ENCODE data around the gene NR2E1. TPM values are rescaled to one million over a fixed set of nuclear protein-coding genes. Genes with fewer than 3 reads are reported as not detected.

Gene NR2E1
- polyA plus RNA-seq (2013) = not detected in 2 replicates

DNA sequence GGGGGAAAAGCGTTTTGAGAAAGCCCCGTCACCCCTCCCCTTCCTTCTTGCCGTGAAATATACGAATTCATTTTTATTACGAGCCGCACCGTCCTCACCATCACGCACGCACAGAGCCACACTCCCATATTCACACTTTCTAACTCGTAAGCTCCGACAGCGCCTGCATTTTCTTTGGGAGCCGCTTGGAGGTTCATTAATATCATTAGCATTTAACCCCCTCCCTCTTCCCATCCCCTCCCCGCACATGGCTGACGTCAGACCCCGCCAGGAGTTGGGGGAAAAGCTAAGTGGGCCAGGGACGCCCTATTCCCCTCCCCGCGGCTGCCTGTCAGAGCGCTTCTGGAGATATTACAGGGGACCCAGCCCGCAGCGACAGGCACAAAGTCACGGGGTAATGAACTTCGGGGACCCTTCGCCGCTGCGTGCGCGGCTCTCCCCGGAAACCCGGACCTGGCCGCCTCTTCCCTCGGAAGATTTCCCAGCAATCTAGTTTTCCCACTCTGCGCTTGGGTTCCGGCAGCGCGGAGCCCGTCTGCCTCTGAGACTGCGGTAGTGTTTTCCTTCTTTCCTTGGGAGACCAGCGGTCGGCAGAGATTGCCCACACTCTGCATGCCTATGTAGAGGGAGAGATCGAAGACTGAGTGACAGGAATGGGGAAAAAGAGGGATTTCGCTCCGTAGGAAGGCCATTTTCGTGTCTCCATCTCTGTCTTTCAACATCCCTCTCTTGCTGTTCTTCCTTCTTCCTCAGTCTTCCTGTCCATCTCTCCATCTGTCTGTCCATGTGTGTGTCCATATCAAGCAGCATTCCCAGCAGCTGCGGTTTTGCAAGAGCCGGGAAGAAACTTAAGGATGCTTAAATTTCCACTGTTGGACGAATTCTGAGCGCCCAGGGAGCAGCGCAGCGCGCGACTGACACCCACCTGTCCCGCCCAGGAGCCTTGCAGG is at the start of gene NR2E1:
TSS of gene NR2E1 (plus strand) at position 309 of the 950 bp plus-strand sequence. CDS start 744 bp downstream, outside the sequence.
- Histone ChIP-seq H3K4me3 (ENCODE audit: low read depth, low read length) (no peak within 1 kb of the TSS), H3K27me3 (ENCODE audit: insufficient read depth, low read length) (peaks cover 99% of the 10 kb centered on the region), H3K18ac (ENCODE audit: low read length) (no peak within 1 kb of the TSS), H3K27ac (ENCODE audit: low read depth, low read length) (no peak within 1 kb of the TSS), H4K91ac (ENCODE audit: low read depth, low read length) (no peak within 1 kb of the TSS), H3K79me2 (ENCODE audit: control insufficient read depth, insufficient read depth, low read length, poor library complexity) (no peaks in the 10 kb centered on the region), H2AFZ (ENCODE audit: insufficient read depth, low read length, poor library complexity) (no peak within 1 kb of the TSS), H3K14ac (ENCODE audit: low read length) (no peak within 1 kb of the TSS), H2BK120ac (ENCODE audit: insufficient read depth, low read length, poor library complexity) (no peak within 1 kb of the TSS), H2BK5ac (ENCODE audit: low read depth, low read length, poor library complexity) (no peak within 1 kb of the TSS), H3K36me3 (ENCODE audit: control insufficient read depth in 1 of 2, insufficient read depth in 2 of 2, low read length in 2 of 2) (no peaks in the 10 kb centered on the region), H3K4me2 (ENCODE audit: low read length) (peak within 1 kb of the TSS; percentile 45), H2AK5ac (ENCODE audit: low read length) (no peak within 1 kb of the TSS), H3K9me3 (ENCODE audit: insufficient read depth, low read depth, low read length) (no peaks in the 10 kb centered on the region), H4K8ac (ENCODE audit: low read depth, low read length) (no peak within 1 kb of the TSS), H3K79me1 (ENCODE audit: low read length) (no peaks in the 10 kb centered on the region), H3K4ac (ENCODE audit: low read depth, low read length) (no peak within 1 kb of the TSS), H3K23ac (ENCODE audit: low read length) (no peak within 1 kb of the TSS), H4K12ac (ENCODE audit: low read depth, low read length) (no peak within 1 kb of the TSS), H3K4me1 (ENCODE audit: control insufficient read depth in 1 of 2, insufficient read depth in 2 of 2, low read length in 2 of 2) (peaks cover 33 to 37% of the 10 kb centered on the region in 2 experiments), H3K9ac (ENCODE audit: low read length) (no peak within 1 kb of the TSS), H2BK12ac (ENCODE audit: low read length) (no peak within 1 kb of the TSS)
- no peak for DNase-seq
- no CpG with 5 or more reads among the region's 54 CpGs for WGBS (ENCODE audit: extremely low coverage, insufficient coverage, insufficient read length)

DNA sequence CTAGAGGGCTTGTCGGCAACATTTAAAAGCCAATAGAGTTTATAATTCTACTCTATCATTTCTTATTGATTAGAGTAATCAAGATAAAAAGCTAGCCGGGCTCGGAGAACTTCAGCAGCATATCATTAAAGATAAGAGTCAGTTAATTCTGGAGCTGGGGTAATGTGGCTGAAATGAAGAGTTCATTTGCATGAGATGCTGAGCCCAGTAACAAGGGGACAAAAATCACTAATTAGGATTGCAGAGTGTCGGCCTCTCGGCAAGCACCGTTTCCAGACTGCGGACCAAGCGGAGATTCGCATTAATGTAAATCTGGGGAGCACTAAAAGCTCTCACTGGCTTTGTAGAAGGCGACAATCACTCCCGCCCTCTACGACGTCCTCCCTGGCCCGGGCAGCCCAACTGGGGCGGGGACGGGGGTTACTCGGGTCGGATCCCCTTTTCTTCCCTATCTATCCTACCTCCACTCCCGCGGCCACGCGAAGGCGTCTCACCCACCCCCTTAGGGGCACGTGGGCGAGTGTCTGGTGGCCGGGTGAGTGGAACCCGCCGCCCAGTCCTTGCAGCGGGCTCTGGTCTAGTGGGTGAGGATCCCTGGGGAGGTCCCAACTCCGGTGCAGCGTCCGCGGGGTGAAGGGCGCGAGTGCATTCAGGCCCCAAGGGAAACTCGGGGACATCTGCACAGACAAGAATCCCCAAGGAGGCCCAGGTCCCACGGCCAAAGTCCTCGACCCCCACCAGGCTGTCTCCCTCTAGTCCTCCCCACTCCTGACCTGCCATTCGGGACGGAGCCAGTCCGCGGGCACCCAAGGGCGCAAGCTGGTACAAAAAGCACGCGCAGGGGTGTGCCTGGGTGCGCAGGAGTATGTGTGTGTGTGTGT is 49.0 kb upstream of the NR2E1 start:
- no CpG with 5 or more reads among the region's 46 CpGs for WGBS (ENCODE audit: extremely low coverage, insufficient coverage, insufficient read length)
- H3K4me3 ChIP-seq (ENCODE audit: low read depth, low read length) = no peak overlapping the region
- H3K79me1 ChIP-seq (ENCODE audit: low read length) = no peaks in the 10 kb centered on the region
- H3K27ac ChIP-seq (ENCODE audit: low read depth, low read length) = no peak overlapping the region
- no peak overlapping the region for H2BK5ac ChIP-seq (ENCODE audit: low read depth, low read length, poor library complexity)
- H3K9me3 ChIP-seq (ENCODE audit: insufficient read depth, low read depth, low read length) = peaks cover 7% of the 10 kb centered on the region
- no peak overlapping the region for H2BK12ac ChIP-seq (ENCODE audit: low read length)
- no peaks in the 10 kb centered on the region for H3K79me2 ChIP-seq (ENCODE audit: control insufficient read depth, insufficient read depth, low read length, poor library complexity)
- no peak overlapping the region for H2AFZ ChIP-seq (ENCODE audit: insufficient read depth, low read length, poor library complexity)
- no peak overlapping the region for H2BK120ac ChIP-seq (ENCODE audit: insufficient read depth, low read length, poor library complexity)
- no peak overlapping the region for H3K4me2 ChIP-seq (ENCODE audit: low read length)
- no peaks in the 10 kb centered on the region for H3K36me3 ChIP-seq (ENCODE audit: control insufficient read depth in 1 of 2, insufficient read depth in 2 of 2, low read length in 2 of 2)
- H4K8ac ChIP-seq (ENCODE audit: low read depth, low read length) = no peak overlapping the region
- H3K9ac ChIP-seq (ENCODE audit: low read length) = no peak overlapping the region
- H3K4me1 ChIP-seq (ENCODE audit: control insufficient read depth in 1 of 2, insufficient read depth in 2 of 2, low read length in 2 of 2) = peaks cover 20% of the 10 kb centered on the region in 2 experiments
- H3K23ac ChIP-seq (ENCODE audit: low read length) = peak overlapping the region; percentile 33
- no peak for DNase-seq
- H4K91ac ChIP-seq (ENCODE audit: low read depth, low read length) = no peak overlapping the region
- no peak overlapping the region for H3K18ac ChIP-seq (ENCODE audit: low read length)
- H4K12ac ChIP-seq (ENCODE audit: low read depth, low read length) = no peak overlapping the region
- H2AK5ac ChIP-seq (ENCODE audit: low read length) = no peak overlapping the region
- H3K14ac ChIP-seq (ENCODE audit: low read length) = no peak overlapping the region
- H3K27me3 ChIP-seq (ENCODE audit: insufficient read depth, low read length) = peaks cover 68% of the 10 kb centered on the region
- H3K4ac ChIP-seq (ENCODE audit: low read depth, low read length) = no peak overlapping the region

DNA sequence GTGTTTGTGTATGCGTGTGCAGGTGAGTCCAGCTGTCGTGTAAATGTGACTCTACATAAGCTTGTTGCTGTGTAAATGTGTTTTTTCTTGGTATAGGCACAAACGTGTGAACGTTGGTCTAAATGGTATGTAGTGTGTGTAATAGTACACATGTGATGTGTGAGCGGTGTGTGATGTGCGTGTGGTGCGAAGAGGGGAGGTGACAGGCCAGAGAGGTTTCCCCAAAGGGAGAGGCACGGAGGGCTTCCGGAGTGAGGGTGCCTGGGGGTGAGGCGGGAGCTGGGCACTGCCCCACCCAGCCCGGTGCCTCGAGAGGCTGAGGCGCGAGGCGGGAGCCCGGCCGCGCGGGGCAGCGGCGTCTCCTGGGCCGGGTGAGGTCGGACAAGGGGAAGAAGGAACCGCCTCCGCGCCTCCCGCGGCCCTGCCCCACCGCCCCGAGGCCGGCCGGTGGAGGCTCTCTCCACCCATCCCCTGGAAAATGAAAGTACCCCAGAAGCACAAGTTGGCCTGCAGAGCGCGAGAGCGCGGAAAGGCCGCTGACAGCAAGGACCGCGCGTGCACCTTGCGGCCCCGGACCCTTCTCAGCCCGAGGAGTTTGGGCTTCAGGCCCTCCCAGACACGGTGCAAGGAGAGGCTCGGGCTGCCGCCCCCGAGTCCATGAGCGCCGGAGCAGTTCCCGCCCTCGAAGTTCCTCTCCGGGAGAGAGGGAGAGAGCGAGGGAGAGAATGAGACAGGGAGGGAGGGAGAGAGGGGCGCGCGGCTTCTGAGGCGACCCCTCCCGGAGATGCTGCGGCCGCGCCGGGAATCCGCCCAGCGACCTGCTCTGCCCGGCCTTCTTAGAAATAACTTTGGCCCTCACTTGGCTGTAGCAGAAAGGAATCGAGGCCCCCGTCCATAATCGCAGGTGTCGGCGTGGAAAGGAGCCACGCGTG is 48.1 kb upstream of the NR2E1 start:
- no CpG with 5 or more reads among the region's 72 CpGs for WGBS (ENCODE audit: extremely low coverage, insufficient coverage, insufficient read length)
- H3K14ac ChIP-seq (ENCODE audit: low read length) = no peak overlapping the region

More for the DNA sequence above, 48.1 kb upstream of the NR2E1 start:
- H4K91ac ChIP-seq (ENCODE audit: low read depth, low read length) = no peak overlapping the region
- H3K9me3 ChIP-seq (ENCODE audit: insufficient read depth, low read depth, low read length) = peaks cover 8% of the 10 kb centered on the region
- no peak overlapping the region for H2AK5ac ChIP-seq (ENCODE audit: low read length)
- peak in 1 of 2 donors; percentile 29 for DNase-seq
- no peak overlapping the region for H3K4ac ChIP-seq (ENCODE audit: low read depth, low read length)
- no peak overlapping the region for H2BK5ac ChIP-seq (ENCODE audit: low read depth, low read length, poor library complexity)
- no peak overlapping the region for H3K27ac ChIP-seq (ENCODE audit: low read depth, low read length)
- H4K8ac ChIP-seq (ENCODE audit: low read depth, low read length) = no peak overlapping the region
- no peak overlapping the region for H2AFZ ChIP-seq (ENCODE audit: insufficient read depth, low read length, poor library complexity)
- peak overlapping the region; percentile 63 for H3K4me2 ChIP-seq (ENCODE audit: low read length)
- no peak overlapping the region for H2BK120ac ChIP-seq (ENCODE audit: insufficient read depth, low read length, poor library complexity)
- H3K79me1 ChIP-seq (ENCODE audit: low read length) = no peaks in the 10 kb centered on the region
- H3K4me1 ChIP-seq (ENCODE audit: control insufficient read depth in 1 of 2, insufficient read depth in 2 of 2, low read length in 2 of 2) = peaks cover 20% of the 10 kb centered on the region in 2 experiments
- no peak overlapping the region for H3K9ac ChIP-seq (ENCODE audit: low read length)
- no peak overlapping the region for H2BK12ac ChIP-seq (ENCODE audit: low read length)
- H3K18ac ChIP-seq (ENCODE audit: low read length) = no peak overlapping the region
- no peaks in the 10 kb centered on the region for H3K79me2 ChIP-seq (ENCODE audit: control insufficient read depth, insufficient read depth, low read length, poor library complexity)
- H3K36me3 ChIP-seq (ENCODE audit: control insufficient read depth in 1 of 2, insufficient read depth in 2 of 2, low read length in 2 of 2) = no peaks in the 10 kb centered on the region
- no peak overlapping the region for H3K23ac ChIP-seq (ENCODE audit: low read length)
- no peak overlapping the region for H4K12ac ChIP-seq (ENCODE audit: low read depth, low read length)
- no peak overlapping the region for H3K4me3 ChIP-seq (ENCODE audit: low read depth, low read length)
- H3K27me3 ChIP-seq (ENCODE audit: insufficient read depth, low read length) = peaks cover 75% of the 10 kb centered on the region

Measured in trophoblast cell (in vitro differentiated cells and primary cell).